Neural progenitor cell (in vitro differentiated cells): Measurements from ENCODE around the gene GREB1L.

ENCODE experiments used
- EZH2 ChIP-seq: fragments of 200-600 bp; sonication (generic); IDR thresholded peaks from 2 replicates; pipeline ENCODE4 v1.6.1; 2017; ENCODE audit warnings: antibody characterized with exemption, mild to moderate bottlenecking, moderate library complexity
- EZH2phosphoT487 ChIP-seq: fragments of 200-600 bp; sonication (generic); IDR thresholded peaks from 2 replicates; pipeline ENCODE4 v1.6.1; 2017; ENCODE audit warnings: antibody characterized with exemption
- TF ChIP-seq, protein P1 (sequence below): fragments of 200-600 bp; sonication (generic); IDR thresholded peaks from 2 replicates; pipeline ENCODE4 v1.5.1; 2017; ENCODE audit warnings: antibody characterized with exemption, mild to moderate bottlenecking

DNA sequence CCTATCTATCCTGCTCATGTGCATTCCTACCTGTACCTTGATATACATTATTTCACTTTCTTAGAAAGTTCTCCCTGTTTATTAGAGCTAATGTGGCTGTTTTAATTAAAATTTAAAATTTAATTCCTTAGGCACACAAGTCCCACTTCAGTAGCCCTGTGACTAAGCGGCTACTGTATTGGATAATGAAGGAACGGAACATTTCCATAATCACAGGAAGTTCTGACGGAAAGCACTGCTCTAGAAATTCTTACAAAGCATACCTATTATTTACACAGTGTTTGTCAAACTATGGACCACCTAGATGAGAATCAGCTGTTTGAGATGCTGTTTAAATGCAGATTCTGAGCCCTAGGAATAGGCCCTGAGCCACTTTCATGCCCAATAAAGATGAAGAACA, 13.2 kb downstream of the GREB1L start:
- TF ChIP-seq, protein P1, sequence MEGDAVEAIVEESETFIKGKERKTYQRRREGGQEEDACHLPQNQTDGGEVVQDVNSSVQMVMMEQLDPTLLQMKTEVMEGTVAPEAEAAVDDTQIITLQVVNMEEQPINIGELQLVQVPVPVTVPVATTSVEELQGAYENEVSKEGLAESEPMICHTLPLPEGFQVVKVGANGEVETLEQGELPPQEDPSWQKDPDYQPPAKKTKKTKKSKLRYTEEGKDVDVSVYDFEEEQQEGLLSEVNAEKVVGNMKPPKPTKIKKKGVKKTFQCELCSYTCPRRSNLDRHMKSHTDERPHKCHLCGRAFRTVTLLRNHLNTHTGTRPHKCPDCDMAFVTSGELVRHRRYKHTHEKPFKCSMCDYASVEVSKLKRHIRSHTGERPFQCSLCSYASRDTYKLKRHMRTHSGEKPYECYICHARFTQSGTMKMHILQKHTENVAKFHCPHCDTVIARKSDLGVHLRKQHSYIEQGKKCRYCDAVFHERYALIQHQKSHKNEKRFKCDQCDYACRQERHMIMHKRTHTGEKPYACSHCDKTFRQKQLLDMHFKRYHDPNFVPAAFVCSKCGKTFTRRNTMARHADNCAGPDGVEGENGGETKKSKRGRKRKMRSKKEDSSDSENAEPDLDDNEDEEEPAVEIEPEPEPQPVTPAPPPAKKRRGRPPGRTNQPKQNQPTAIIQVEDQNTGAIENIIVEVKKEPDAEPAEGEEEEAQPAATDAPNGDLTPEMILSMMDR = no peak
- TF ChIP-seq EZH2phosphoT487 (no peak), EZH2 (no peak)
